Inferior parietal cortex (tissue), 1 donor: ENCODE measurements around the gene PDK4.
"Not testable (repeated sequence)": the region's sequence is repeated elsewhere in the genome, so short reads cannot be mapped to it uniquely, and the experiment has no call there.

Experiments used
- DNase-seq: peaks from one replicate; pipeline ENCODE4 v3.0.0-alpha.2; 2016; ENCODE audit errors: extremely low spot score

PDK4 gene

GRCh38 chr7:95604811-95605210 lies 8.5 kb upstream of the PDK4 start:
- not testable (repeated sequence) for DNase-seq

- not testable (repeated sequence) for DNase-seq
Observed at GRCh38 chr7:95604397-95604796, 8.1 kb upstream of the PDK4 start.

GRCh38 chr7:95602421-95602820 lies 6.1 kb upstream of the PDK4 start:
- no peak for DNase-seq

GRCh38 chr7:95601316-95601715 lies 5.0 kb upstream of the PDK4 start:
- no peak for DNase-seq

GRCh38 chr7:95599069-95599468 lies 2.8 kb upstream of the PDK4 start:
- DNase-seq: no peak

- no peak for DNase-seq
Observed at GRCh38 chr7:95598511-95598910, 2.2 kb upstream of the PDK4 start.

- no peak for DNase-seq
Observed at GRCh38 chr7:95595746-95596197, 544 bp downstream of the PDK4 start.

GRCh38 chr7:95594185-95594584 lies 2.1 kb downstream of the PDK4 start:
- DNase-seq: no peak

- DNase-seq: no peak
Observed at GRCh38 chr7:95593343-95593742, 3.0 kb downstream of the PDK4 start.

- no peak for DNase-seq
Observed at GRCh38 chr7:95592570-95592969, 3.7 kb downstream of the PDK4 start.

- DNase-seq: no peak
Observed at GRCh38 chr7:95590387-95591248, 5.7 kb downstream of the PDK4 start.

GRCh38 chr7:95589766-95590165 lies 6.5 kb downstream of the PDK4 start:
- no peak for DNase-seq

- no peak for DNase-seq
Observed at GRCh38 chr7:95589031-95589430, 7.3 kb downstream of the PDK4 start.

- no peak for DNase-seq
Observed at GRCh38 chr7:95586951-95587301, 9.4 kb downstream of the PDK4 start.

- no peak for DNase-seq
Observed at GRCh38 chr7:95585426-95585789, 10.9 kb downstream of the PDK4 start.

- no peak for DNase-seq
Observed at GRCh38 chr7:95584769-95585425, 11.4 kb downstream of the PDK4 start.

- no peak for DNase-seq
Observed at GRCh38 chr7:95583834-95584621, 12.3 kb downstream of the PDK4 start.

- no peak for DNase-seq
Observed at GRCh38 chr7:95582578-95583293, 13.6 kb downstream of the PDK4 start.

- no peak for DNase-seq
Observed at GRCh38 chr7:95581467-95581866, 14.8 kb downstream of the PDK4 start.

- DNase-seq: no peak
Observed at GRCh38 chr7:95579318-95579717, 17.0 kb downstream of the PDK4 start.

GRCh38 chr7:95578299-95578855 lies 17.9 kb downstream of the PDK4 start:
- DNase-seq: no peak

GRCh38 chr7:95577137-95577536 lies 19.2 kb downstream of the PDK4 start:
- no peak for DNase-seq
